Kidney epithelial cell (primary cell): ENCODE results near the gene ZNF146. TPM values are rescaled to one million over a fixed set of nuclear protein-coding genes. Genes with fewer than 3 reads are reported as not detected.

ENCODE experiments used
- DNase-seq: peaks from one replicate; pipeline ENCODE4 v3.0.0-alpha.2; 2010; ENCODE audit warnings: low read depth
- H3K27me3 ChIP-seq: 2 replicates; pipeline ENCODE4 v1.6.0; 2011; ENCODE audit warnings: low read length; ENCODE audit not compliant: control insufficient read depth, insufficient read depth
- H3K36me3 ChIP-seq: 2 replicates; pipeline ENCODE4 v1.5.1; 2011; ENCODE audit warnings: low read length; ENCODE audit not compliant: control insufficient read depth, insufficient read depth
- H3K4me3 ChIP-seq: 2 replicates; pipeline ENCODE4 v1.5.1; 2011; ENCODE audit warnings: low read depth, mild to moderate bottlenecking, control low read depth, low read length
- CTCF ChIP-seq: IDR thresholded peaks from 2 replicates; pipeline ENCODE4 v1.5.1; 2011; ENCODE audit warnings: mild to moderate bottlenecking, moderate library complexity, low read length, control low read depth, inconsistent platforms; ENCODE audit not compliant: insufficient read depth, poor library complexity, severe bottlenecking
- total RNA-seq: library from RNA; depleted of rRNA; stranded (reverse); fragments of >200 nt; gene quantifications from 2 replicates; pipeline ENCODE4 v1.2.3, GENCODE V29; 2015

ZNF146 gene
- total RNA-seq, 1 donor from 2014 or later: 123 TPM

- no peaks in the 10 kb centered on the region for H3K36me3 ChIP-seq
- no peak for DNase-seq
- no peak for TF ChIP-seq CTCF
- no peaks in the 10 kb centered on the region for H3K27me3 ChIP-seq
- H3K4me3 ChIP-seq: no peak overlapping the region
These were observed 41.2 kb downstream of the ZNF146 start for GRCh38 chr19:36256064-36256463.

GRCh38 chr19:36256853-36257519 is 42.1 kb downstream of the ZNF146 start:
- DNase-seq: no peak
- TF ChIP-seq CTCF: no peak
- Histone ChIP-seq H3K27me3 (no peaks in the 10 kb centered on the region), H3K36me3 (no peaks in the 10 kb centered on the region), H3K4me3 (peak overlapping the region; percentile 27)

GRCh38 chr19:36257520-36257876 is 42.6 kb downstream of the ZNF146 start:
- no peak for TF ChIP-seq CTCF
- Histone ChIP-seq H3K36me3 (no peaks in the 10 kb centered on the region), H3K4me3 (peak overlapping the region; percentile 27), H3K27me3 (no peaks in the 10 kb centered on the region)
- no peak for DNase-seq

GRCh38 chr19:36258028-36258875 is 43.3 kb downstream of the ZNF146 start:
- Histone ChIP-seq H3K36me3 (no peaks in the 10 kb centered on the region), H3K4me3 (no peak overlapping the region), H3K27me3 (no peaks in the 10 kb centered on the region)
- no peak for TF ChIP-seq CTCF
- DNase-seq: no peak

GRCh38 chr19:36259211-36259610 is 44.3 kb downstream of the ZNF146 start:
- TF ChIP-seq CTCF: no peak
- DNase-seq: no peak
- H3K36me3 ChIP-seq: no peaks in the 10 kb centered on the region
- no peak overlapping the region for H3K4me3 ChIP-seq
- no peaks in the 10 kb centered on the region for H3K27me3 ChIP-seq
